Measurements from ENCODE around the gene VWC2L. TPM values are rescaled to one million over a fixed set of nuclear protein-coding genes. Genes with fewer than 3 reads are reported as not detected.

VWC2L gene
- total RNA-seq, 1 experiment from 2014 or later: not detected

GRCh38 chr2:214592011-214592410 is 181.2 kb downstream of the VWC2L start:
- H3K4me1 Mint-ChIP-seq (ENCODE audit: insufficient read depth, unreplicated experiment): no peaks in the 10 kb centered on the region
- no peak overlapping the region for H3K27ac Mint-ChIP-seq (ENCODE audit: low read depth, unreplicated experiment)
- no peaks in the 10 kb centered on the region for H3K27me3 Mint-ChIP-seq (ENCODE audit: insufficient read depth, unreplicated experiment)
- H3K4me3 Mint-ChIP-seq (ENCODE audit: unreplicated experiment): no peak overlapping the region
- intact Hi-C loops (cut with micrococcal nuclease): loop anchor here (5.0 kb wide), 1 partner anchor 1340 kb away; no protein-coding TSS in a partner anchor
- ChIA-PET POLR2A (no interaction called here), CTCF (interaction anchor here (0.5 to 0.8 kb wide), 7 partner anchors 238 to 975 kb away, joined by 3 to 4 read pairs (median 4); no protein-coding TSS in a partner anchor)
- no peak for TF ChIP-seq CTCF (IDR thresholded peaks at IDR 0.05; ENCODE audit: unreplicated experiment)
- H3K36me3 Mint-ChIP-seq (ENCODE audit: insufficient read depth, unreplicated experiment): no peaks in the 10 kb centered on the region
- no peaks in the 10 kb centered on the region for H3K9me3 Mint-ChIP-seq (ENCODE audit: unreplicated experiment)
- BruUV-seq (replicated peaks): no TSS peak
- no peak for DNase-seq (ENCODE audit: unreplicated experiment)

- Mint-ChIP-seq H3K36me3 (ENCODE audit: insufficient read depth, unreplicated experiment) (no peaks in the 10 kb centered on the region), H3K4me1 (ENCODE audit: insufficient read depth, unreplicated experiment) (no peaks in the 10 kb centered on the region), H3K9me3 (ENCODE audit: unreplicated experiment) (no peaks in the 10 kb centered on the region), H3K27ac (ENCODE audit: low read depth, unreplicated experiment) (no peak overlapping the region), H3K4me3 (ENCODE audit: unreplicated experiment) (no peak overlapping the region), H3K27me3 (ENCODE audit: insufficient read depth, unreplicated experiment) (no peaks in the 10 kb centered on the region)
- no peak for DNase-seq (ENCODE audit: unreplicated experiment)
- ChIA-PET CTCF (interaction anchor here (0.6 kb wide), 1 partner anchor 1346 kb away, joined by 3 read pairs; no protein-coding TSS in a partner anchor), POLR2A (no interaction called here)
- no peak for TF ChIP-seq CTCF (IDR thresholded peaks at IDR 0.05; ENCODE audit: unreplicated experiment)
- BruUV-seq (replicated peaks): no TSS peak
- intact Hi-C loops (cut with micrococcal nuclease): loop anchor here (5.0 kb wide), 1 partner anchor 1341 kb away; no protein-coding TSS in a partner anchor
These were observed 182.9 kb downstream of the VWC2L start for GRCh38 chr2:214593727-214594126.

- CTCF ChIA-PET: interaction anchor here (0.7 kb wide), 1 partner anchor 190 kb away, joined by 4 read pairs; no protein-coding TSS in a partner anchor
- BruUV-seq (replicated peaks): no TSS peak
- H3K4me3 Mint-ChIP-seq (ENCODE audit: unreplicated experiment): no peak overlapping the region
- H3K9me3 Mint-ChIP-seq (ENCODE audit: unreplicated experiment): no peaks in the 10 kb centered on the region
- no peak overlapping the region for H3K27ac Mint-ChIP-seq (ENCODE audit: low read depth, unreplicated experiment)
- no peak for TF ChIP-seq CTCF (IDR thresholded peaks at IDR 0.05; ENCODE audit: unreplicated experiment)
- no peaks in the 10 kb centered on the region for H3K36me3 Mint-ChIP-seq (ENCODE audit: insufficient read depth, unreplicated experiment)
- no peak for DNase-seq (ENCODE audit: unreplicated experiment)
- H3K27me3 Mint-ChIP-seq (ENCODE audit: insufficient read depth, unreplicated experiment): no peaks in the 10 kb centered on the region
- POLR2A ChIA-PET: no interaction called here
- H3K4me1 Mint-ChIP-seq (ENCODE audit: insufficient read depth, unreplicated experiment): peaks cover 2% of the 10 kb centered on the region
- intact Hi-C loops (cut with micrococcal nuclease): no loop called here
These were observed 191.2 kb downstream of the VWC2L start for GRCh38 chr2:214601852-214602633.

GRCh38 chr2:214604861-214605260 is 194.0 kb downstream of the VWC2L start:
- no peak overlapping the region for H3K27ac Mint-ChIP-seq (ENCODE audit: low read depth, unreplicated experiment)
- H3K36me3 Mint-ChIP-seq (ENCODE audit: insufficient read depth, unreplicated experiment): no peaks in the 10 kb centered on the region
- intact Hi-C loops (cut with micrococcal nuclease): no loop called here
- no peak overlapping the region for H3K4me3 Mint-ChIP-seq (ENCODE audit: unreplicated experiment)
- POLR2A ChIA-PET: no interaction called here
- H3K27me3 Mint-ChIP-seq (ENCODE audit: insufficient read depth, unreplicated experiment): no peaks in the 10 kb centered on the region
- BruUV-seq (replicated peaks): no TSS peak
- H3K4me1 Mint-ChIP-seq (ENCODE audit: insufficient read depth, unreplicated experiment): peaks cover 5% of the 10 kb centered on the region
- no peak for TF ChIP-seq CTCF (IDR thresholded peaks at IDR 0.05; ENCODE audit: unreplicated experiment)
- H3K9me3 Mint-ChIP-seq (ENCODE audit: unreplicated experiment): no peaks in the 10 kb centered on the region
- DNase-seq (ENCODE audit: unreplicated experiment): no peak
- CTCF ChIA-PET: no interaction called here
